Tibial artery (tissue), 4 donors: ENCODE data around the gene TAF1B.

ENCODE experiments used
- DNase-seq, 2 donors: peaks; one replicate each; pipeline ENCODE4 v3.0.0-alpha.2; 2019
- H3K27ac ChIP-seq, 2 donors: fragments of 200-600 bp; sonication (generic) in 1 of 2; 1 replicate in 1 of 2; 2 replicates in 1 of 2; pipeline ENCODE4 v1.5.1; 2018 to 2019; ENCODE audit warnings: mild to moderate bottlenecking in 1 of 2
- H3K27me3 ChIP-seq, 2 donors: fragments of 200-600 bp; sonication (generic) in 1 of 2; one replicate each; pipeline versions ENCODE4 v1.5.1 to v1.6.0; 2016 to 2019
- H3K36me3 ChIP-seq, 3 donors: fragments of 200-600 bp; sonication (generic) in 2 of 3; one replicate each; pipeline ENCODE4 v1.5.1; 2016 to 2019; ENCODE audit warnings: mild to moderate bottlenecking in 2 of 3
- H3K4me1 ChIP-seq, 4 donors: fragments of 200-600 bp; sonication (generic) in 2 of 4; 1 replicate in 3 of 4; 2 replicates in 1 of 4; pipeline ENCODE4 v1.5.1; 2016 to 2019
- H3K4me3 ChIP-seq, 2 donors: fragments of 200-600 bp; sonication (generic) in 1 of 2; 1 replicate in 1 of 2; 2 replicates in 1 of 2; pipeline ENCODE4 v1.5.1; 2018 to 2019; ENCODE audit warnings: mild to moderate bottlenecking in 2 of 2
- H3K9me3 ChIP-seq, 3 donors: fragments of 200-600 bp; sonication (generic) in 1 of 3; one replicate each; pipeline ENCODE4 v1.5.1; 2016 to 2019
- CTCF ChIP-seq, 2 experiments: fragments of 200-600 bp in 1 of 2; fragments of 450-650 bp in 1 of 2; IDR thresholded peaks; one replicate each; pipeline ENCODE4 v1.5.1; 2017 to 2019; ENCODE audit warnings: antibody characterized with exemption in 2 of 2, mild to moderate bottlenecking in 1 of 2, moderate library complexity in 1 of 2
- intact Hi-C: fragments of 100-400 bp; cut with DNase I; formaldehyde crosslinking; loops from one replicate; pipeline ENCODE4 v1.15.0; 2023; ENCODE audit warnings: low total_unique reads

TAF1B gene

GRCh38 chr2:9941196-9941995, 98.1 kb downstream of the TAF1B start:
- H3K4me1 ChIP-seq: peaks cover 0 to 4% (median 0%) of the 10 kb centered on the region in 4 donors
- intact Hi-C loops: loop anchor here (10.0 kb wide), 1 partner anchor 127 kb away; no protein-coding TSS in a partner anchor
- H3K36me3 ChIP-seq: no peaks in the 10 kb centered on the region
- no peak overlapping the region for H3K4me3 ChIP-seq
- no peaks in the 10 kb centered on the region for H3K9me3 ChIP-seq
- peaks cover 0 to 10% of the 10 kb centered on the region in 2 donors for H3K27me3 ChIP-seq
- TF ChIP-seq CTCF (IDR thresholded peaks at IDR 0.05): no peak
- H3K27ac ChIP-seq: no peak overlapping the region
- no peak for DNase-seq

- no peak overlapping the region for H3K4me3 ChIP-seq
- no peak for DNase-seq
- H3K9me3 ChIP-seq: no peaks in the 10 kb centered on the region
- H3K36me3 ChIP-seq: no peaks in the 10 kb centered on the region
- intact Hi-C loops: loop anchor here (10.0 kb wide), 1 partner anchor 127 kb away; no protein-coding TSS in a partner anchor
- TF ChIP-seq CTCF (IDR thresholded peaks at IDR 0.05): no peak
- H3K27me3 ChIP-seq: peaks cover 0 to 10% of the 10 kb centered on the region in 2 donors
- no peak overlapping the region for H3K27ac ChIP-seq
- peaks cover 0 to 4% (median 0%) of the 10 kb centered on the region in 4 donors for H3K4me1 ChIP-seq
Measured at GRCh38 chr2:9941996-9942390, 98.7 kb downstream of the TAF1B start.

DNA sequence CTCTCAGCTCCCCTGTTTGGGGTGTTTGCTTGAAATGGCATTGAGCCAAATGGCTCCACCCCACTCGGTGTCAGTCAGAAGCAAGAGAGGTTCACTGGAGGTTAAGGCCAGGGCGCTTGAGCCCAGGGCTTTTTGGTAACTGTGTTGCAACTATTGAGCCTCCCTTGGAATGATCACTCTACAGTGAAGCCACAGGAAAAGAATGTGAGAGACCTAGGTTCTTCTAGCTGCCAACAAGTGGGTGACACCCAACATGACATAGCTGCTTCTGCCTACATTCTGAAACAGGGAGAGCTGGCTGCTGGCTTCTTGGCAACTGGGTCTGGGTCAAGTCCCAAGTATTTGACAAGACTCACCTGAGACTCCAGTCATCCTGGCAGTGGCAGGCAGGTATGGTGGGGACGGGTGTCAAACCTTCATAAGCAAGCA, 101.1 kb downstream of the TAF1B start:
- H3K27ac ChIP-seq: no peak overlapping the region
- no peaks in the 10 kb centered on the region for H3K36me3 ChIP-seq
- no peak overlapping the region for H3K4me3 ChIP-seq
- H3K27me3 ChIP-seq: peaks cover 0 to 10% of the 10 kb centered on the region in 2 donors
- intact Hi-C loops: loop anchor here (10.0 kb wide), 1 partner anchor 130 kb away; no protein-coding TSS in a partner anchor
- no peak for DNase-seq
- peaks cover 0 to 4% (median 0%) of the 10 kb centered on the region in 4 donors for H3K4me1 ChIP-seq
- no peak for TF ChIP-seq CTCF (IDR thresholded peaks at IDR 0.05)
- no peaks in the 10 kb centered on the region for H3K9me3 ChIP-seq

DNA sequence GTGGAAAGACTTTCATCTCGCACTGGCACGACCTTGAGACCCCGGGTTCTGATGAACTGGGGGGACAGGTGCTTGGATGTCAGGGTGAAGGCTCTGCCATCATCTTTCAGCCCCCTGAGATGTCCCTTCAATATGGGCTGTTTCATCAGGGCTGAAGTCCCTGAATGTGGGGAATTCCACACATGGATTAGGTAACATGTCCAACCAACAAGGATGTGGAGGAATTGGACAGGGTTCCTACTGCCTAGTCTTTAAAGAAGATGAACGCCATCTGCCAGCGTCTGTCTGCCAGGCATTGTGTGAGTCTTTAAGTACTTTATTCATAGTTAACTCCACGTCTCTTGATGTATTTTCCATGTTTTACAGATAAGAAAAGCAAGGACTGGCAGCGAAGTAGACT, 102.3 kb downstream of the TAF1B start:
- DNase-seq: no peak
- H3K4me1 ChIP-seq: peaks cover 0 to 6% (median 4%) of the 10 kb centered on the region in 4 donors

DNA sequence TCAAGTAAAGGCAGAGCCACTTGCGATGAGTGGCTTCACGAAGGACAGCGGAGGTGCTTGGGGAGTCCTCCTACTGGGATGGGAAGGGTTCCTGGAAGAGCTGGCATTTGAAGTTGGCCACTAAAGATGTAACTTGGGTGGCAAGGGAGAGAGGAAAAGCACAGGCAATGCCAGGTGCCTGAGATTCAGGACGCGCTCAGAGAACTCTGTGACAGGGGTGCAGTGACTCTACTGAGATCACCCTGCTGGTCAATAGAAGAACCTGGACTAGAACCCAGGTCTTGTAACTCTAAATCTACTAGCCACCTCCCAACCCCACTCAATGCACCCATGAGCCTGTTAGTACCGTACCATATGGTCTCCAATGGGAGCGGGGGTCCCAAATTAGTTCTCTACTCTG, 102.8 kb downstream of the TAF1B start:
- DNase-seq: no peak
- Histone ChIP-seq H3K9me3 (no peaks in the 10 kb centered on the region), H3K27ac (no peak overlapping the region), H3K4me3 (no peak overlapping the region), H3K36me3 (no peaks in the 10 kb centered on the region), H3K4me1 (peaks cover 0 to 10% (median 6%) of the 10 kb centered on the region in 4 donors), H3K27me3 (peaks cover 0 to 10% of the 10 kb centered on the region in 2 donors)
- intact Hi-C loops: loop anchor here (10.0 kb wide), 1 partner anchor 131 kb away; no protein-coding TSS in a partner anchor
- no peak for TF ChIP-seq CTCF (IDR thresholded peaks at IDR 0.05)

More for the DNA sequence above, 102.3 kb downstream of the TAF1B start:
- Histone ChIP-seq H3K27me3 (peaks cover 0 to 10% of the 10 kb centered on the region in 2 donors), H3K36me3 (no peaks in the 10 kb centered on the region), H3K4me3 (no peak overlapping the region), H3K27ac (no peak overlapping the region), H3K9me3 (no peaks in the 10 kb centered on the region)
- no peak for TF ChIP-seq CTCF (IDR thresholded peaks at IDR 0.05)
- intact Hi-C loops: loop anchor here (10.0 kb wide), 1 partner anchor 131 kb away; no protein-coding TSS in a partner anchor
